Right forelimb (tissue), 1 donor: Measurements from ENCODE around the gene TPP1.

ENCODE experiments used
- DNase-seq: peaks from one replicate; pipeline ENCODE4 v3.0.0-alpha.2; 2018

Gene TPP1

GRCh38 chr11:6646918-6647679, 27.9 kb upstream of the TPP1 start:
- DNase-seq = peak; percentile 78

DNA sequence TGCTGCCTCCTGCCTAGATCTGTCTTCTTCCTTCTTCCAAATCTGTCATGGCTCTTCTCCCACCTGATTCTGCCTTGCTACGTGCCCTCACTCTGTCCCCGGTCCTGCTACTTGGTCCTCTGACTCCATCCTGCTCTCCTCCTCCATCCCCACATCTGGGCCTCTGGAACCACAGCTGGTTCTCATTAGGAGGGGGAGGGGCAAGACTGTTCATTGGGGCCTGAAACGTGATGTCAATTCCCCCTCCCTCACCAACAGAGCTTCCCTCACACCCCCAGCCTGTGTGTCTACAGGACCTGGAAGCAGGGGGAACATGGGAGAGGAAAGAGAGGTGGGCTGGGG, 27.3 kb upstream of the TPP1 start:
- peak; percentile 89 for DNase-seq

GRCh38 chr11:6646071-6646470, 26.8 kb upstream of the TPP1 start:
- DNase-seq = peak; percentile 78

- DNase-seq = no peak
Observed at GRCh38 chr11:6642957-6643356, 23.7 kb upstream of the TPP1 start.

- no peak for DNase-seq
Observed at GRCh38 chr11:6640985-6641701, 21.9 kb upstream of the TPP1 start.

GRCh38 chr11:6640036-6640984, 21.1 kb upstream of the TPP1 start:
- no peak for DNase-seq

- no peak for DNase-seq
Observed at GRCh38 chr11:6638429-6638828, 19.2 kb upstream of the TPP1 start.

DNA sequence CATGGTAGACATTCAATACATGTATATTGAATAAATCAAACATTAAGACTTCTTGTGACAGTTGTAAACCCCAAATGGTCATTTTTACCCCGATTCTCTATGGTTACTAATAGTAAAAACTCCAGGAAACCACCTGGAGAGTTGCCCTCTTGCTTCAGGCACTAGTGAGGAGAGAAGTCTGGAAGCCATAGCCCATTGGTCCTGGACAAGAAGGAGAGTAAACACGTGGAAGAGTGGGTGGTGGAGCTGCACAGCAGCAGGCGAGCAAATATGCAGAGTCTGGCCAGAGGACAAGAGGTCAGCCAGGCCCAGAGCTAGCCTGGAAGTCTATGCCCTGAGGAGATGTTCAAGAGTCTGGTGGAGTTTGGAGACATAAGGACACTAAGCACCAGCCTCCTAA, 18.6 kb upstream of the TPP1 start:
- no peak for DNase-seq

DNA sequence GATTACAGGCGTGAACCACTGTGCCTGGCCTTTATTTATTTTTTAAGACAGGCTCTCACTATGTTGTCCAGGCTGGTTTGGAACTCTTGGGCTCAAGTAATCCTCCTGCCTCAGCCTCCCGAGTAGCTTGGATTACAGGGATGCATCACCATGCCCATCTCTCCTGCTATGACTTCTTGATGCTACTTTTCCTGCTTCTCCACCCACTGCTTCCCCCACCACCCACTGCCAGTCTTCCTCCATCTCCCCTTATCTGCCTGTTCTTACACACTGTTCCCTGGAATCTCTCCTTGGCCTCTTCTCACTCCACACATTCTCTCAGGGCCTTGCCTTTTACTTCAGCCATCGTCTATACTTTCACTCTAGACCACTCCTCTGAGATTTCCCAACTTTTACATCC, 17.3 kb upstream of the TPP1 start:
- DNase-seq = no peak

GRCh38 chr11:6635082-6635932, 16.1 kb upstream of the TPP1 start:
- DNase-seq = no peak

DNA sequence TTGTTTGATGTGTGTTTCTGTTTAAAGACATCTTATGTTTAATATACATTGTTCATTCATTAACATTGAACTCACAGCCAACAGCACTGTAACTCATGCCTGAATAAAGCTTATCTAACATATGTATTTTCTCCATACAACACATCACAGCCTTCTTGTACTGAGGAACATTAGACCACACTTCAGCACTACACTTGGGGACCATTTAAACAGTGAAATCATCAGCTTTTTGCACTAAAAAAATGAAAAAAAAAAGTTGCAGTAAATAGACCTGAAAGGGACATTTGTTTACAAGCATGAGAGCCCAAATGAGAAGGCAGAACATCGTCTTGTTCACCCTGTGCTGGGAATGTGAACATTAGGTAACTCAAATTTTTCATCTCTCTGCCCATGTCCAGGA, 15.3 kb upstream of the TPP1 start:
- no peak for DNase-seq

DNA sequence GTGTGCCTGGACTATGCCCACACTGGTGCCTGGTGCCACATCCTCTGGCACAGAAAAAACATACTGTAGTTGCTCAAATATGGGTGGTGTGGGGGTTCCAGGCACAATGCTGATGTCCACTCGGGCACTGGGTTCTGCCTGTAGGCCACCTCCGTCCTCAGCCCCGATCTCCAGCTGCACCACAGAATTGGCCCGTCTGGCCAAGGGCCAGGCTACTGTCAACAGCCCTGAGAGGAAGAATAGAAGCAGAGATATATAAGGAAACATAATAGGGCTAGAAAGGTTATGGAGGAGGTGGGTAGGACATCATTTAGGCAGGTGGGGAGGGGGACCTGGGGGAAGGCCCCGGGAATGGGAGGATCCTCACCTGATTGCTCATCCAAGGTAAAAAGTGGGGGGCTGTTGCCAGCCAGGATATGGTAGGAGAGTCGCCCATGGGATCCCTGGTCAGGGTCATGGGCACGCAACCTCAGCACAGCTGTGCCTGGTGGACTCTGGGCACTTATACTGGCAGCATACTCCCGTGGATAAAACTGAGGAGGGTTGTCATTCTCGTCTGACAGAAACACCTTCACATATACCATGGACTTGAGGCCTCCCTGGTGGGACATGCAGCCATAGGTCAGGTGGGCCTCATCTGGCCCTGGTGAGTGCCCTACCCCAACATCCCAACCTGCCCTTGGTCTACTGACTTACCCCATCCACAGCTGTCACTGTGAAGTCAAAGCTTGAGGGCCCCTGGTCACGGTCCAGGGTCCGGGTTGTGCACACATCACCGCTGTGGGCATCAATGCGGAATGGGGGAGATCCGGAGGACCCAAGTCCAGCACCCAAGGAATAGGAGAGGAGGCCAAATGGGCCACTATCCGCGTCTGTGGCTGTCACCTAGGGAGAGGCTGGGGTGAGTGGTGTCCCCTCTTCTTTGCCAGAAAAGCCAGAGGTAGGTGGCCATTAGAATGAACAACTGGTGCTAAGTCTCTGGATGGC, 14.5 kb upstream of the TPP1 start:
- no peak for DNase-seq

DNA sequence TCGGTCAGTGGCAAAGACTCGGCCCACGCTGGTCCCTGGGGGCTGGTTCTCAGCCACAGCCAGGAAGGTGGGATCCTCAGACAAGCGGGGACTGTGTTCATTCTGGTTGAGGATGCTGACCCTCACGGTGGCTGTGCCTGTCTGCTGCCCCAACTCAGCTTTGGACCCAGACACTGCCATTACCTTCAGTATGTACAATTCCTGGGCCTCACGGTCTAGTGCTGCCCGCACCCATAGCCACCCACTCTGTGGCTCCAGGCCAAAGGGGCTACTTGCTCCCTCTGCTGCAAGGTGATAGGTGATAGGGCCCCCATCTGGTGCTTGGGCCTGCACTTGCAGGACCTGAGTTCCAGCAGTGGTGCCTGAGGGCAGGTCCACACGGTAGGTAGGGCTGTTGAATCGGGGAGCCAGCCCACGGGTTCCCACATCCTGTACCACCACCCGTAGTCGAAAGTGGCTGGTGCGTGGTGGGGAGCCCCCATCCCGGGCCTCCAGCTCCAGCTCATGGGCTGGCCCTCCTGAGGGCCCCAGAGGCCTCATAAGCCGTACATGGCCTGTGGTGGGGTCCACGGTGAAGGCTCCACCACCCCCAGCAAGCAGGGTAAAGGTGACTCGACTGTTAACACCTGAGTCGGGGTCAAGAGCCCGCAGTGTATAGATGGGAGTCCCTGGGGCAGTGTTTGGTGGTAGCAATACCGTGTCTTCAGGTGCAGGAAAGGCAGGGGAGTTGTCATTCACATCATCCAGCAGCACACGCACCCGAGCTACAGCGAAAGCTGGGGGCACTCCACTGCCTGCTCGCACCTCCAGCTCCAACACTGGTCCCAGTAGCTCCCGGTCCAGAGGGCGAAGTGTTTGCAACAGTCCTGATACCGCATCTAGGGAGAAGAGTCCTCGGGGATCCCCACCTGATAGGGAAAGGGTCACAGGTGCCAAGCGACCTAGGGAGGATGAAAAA, 13.2 kb upstream of the TPP1 start:
- DNase-seq = no peak

GRCh38 chr11:6631361-6631890, 12.2 kb upstream of the TPP1 start:
- no peak for DNase-seq

- DNase-seq = no peak
Observed at GRCh38 chr11:6630632-6631291, 11.5 kb upstream of the TPP1 start.

DNA sequence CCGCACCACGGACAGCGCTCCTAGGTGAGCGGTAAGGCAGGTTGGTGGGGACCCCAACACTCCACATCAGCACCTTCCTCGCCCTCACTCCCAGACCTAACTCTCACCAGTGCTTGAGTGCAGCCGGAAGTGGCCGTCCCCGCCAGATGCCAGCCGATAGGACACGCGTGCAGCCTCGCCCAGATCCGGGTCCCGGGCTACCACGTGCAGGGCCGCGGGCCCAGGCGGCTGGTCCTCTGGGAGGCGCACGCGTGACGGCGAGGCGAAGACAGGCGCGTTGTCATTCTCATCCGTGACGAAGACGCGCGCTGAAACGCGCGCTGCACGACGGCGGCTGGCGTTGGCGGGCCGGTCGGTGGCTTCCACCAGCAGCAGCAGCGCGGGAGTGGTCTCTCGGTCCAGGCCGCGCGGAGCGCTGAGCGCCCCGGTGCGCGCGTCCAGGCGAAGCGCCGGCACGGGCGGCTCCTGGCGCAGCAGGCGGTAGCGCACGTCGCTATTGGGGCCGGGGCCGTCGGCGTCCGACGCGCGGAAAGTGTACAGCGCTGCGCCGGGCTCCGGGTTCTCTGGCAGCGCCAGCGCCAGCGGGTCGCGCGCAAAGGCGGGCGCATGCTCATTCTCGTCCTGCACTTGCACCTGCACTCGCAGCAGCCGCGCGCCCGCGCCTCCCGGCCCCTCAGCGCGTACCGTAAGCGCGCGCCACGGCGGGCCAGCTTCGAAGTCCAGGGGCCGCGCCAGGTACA, 10.8 kb upstream of the TPP1 start:
- no peak for DNase-seq

DNA sequence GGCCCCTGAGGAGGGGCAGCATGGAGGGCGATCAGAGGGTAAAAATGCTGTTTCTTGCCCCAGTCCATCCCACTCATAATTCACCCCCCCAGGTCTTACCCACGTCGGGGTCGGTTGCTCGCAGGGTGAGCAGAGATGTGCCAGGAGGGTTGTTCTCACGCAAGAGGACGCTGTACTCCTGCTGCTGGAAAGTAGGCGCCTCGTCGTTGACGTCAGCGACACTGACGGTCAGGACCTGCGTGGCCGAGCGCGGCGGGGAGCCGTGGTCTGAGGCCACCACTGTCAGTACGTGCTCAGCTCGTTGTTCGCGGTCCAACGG, 10.3 kb upstream of the TPP1 start:
- DNase-seq = no peak

DNA sequence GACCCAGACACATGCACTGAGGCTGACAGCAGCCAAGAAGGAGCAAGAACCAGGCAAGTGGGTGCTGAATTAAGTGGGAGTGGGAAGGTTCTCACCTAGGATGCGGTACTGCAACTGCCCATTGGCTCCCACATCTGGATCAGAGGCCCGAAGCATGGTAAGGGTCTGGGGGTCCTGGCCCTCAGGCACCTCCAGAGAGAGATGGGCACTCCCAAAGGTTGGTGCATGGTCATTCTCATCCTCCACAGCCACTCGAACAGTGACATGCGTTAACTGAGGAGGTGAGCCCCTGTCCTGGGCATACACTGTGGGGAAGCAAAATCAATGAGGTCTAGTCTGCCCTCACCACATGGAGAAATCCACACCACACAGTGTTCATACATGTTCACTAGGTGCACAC, 9.3 kb upstream of the TPP1 start:
- DNase-seq = no peak
